ENCODE results near the gene MMP12.
"Not testable (repeated sequence)": the region's sequence is repeated elsewhere in the genome, so short reads cannot be mapped to it uniquely, and the experiment has no call there.

MMP12 gene

GRCh38 chr11:102874852-102875251, at the start of gene MMP12:
MMP12 (minus strand) TSS chr11:102874982; CDS start chr11:102874937, 45 bp downstream.
- no peak for DNase-seq

GRCh38 chr11:102921587-102922220, 46.9 kb upstream of the MMP12 start:
- no peak for DNase-seq

- DNase-seq = peak; percentile 30
Observed at GRCh38 chr11:102920118-102920684, 45.4 kb upstream of the MMP12 start.

- no peak for DNase-seq
Observed at GRCh38 chr11:102915044-102915375, 40.2 kb upstream of the MMP12 start.

- peak; percentile 28 for DNase-seq
Observed at GRCh38 chr11:102914238-102915043, 39.7 kb upstream of the MMP12 start.

GRCh38 chr11:102912482-102912830, 37.7 kb upstream of the MMP12 start:
- no peak for DNase-seq

- DNase-seq = no peak
Observed at GRCh38 chr11:102911758-102912481, 37.1 kb upstream of the MMP12 start.

- not testable (repeated sequence) for DNase-seq
Observed at GRCh38 chr11:102905848-102906247, 31.1 kb upstream of the MMP12 start.

GRCh38 chr11:102903895-102904294, 29.1 kb upstream of the MMP12 start:
- DNase-seq = not testable (repeated sequence)

GRCh38 chr11:102900346-102900745, 25.6 kb upstream of the MMP12 start:
- DNase-seq = no peak

- DNase-seq = no peak
Observed at GRCh38 chr11:102891736-102892135, 17.0 kb upstream of the MMP12 start.

- DNase-seq = no peak
Observed at GRCh38 chr11:102886999-102887398, 12.2 kb upstream of the MMP12 start.

GRCh38 chr11:102883141-102883540, 8.4 kb upstream of the MMP12 start:
- DNase-seq = no peak

GRCh38 chr11:102882389-102883024, 7.7 kb upstream of the MMP12 start:
- DNase-seq = no peak

- DNase-seq = no peak
Observed at GRCh38 chr11:102879801-102880200, 5.0 kb upstream of the MMP12 start.

GRCh38 chr11:102878595-102878994, 3.8 kb upstream of the MMP12 start:
- no peak for DNase-seq

- DNase-seq = not testable (repeated sequence)
Observed at GRCh38 chr11:102869354-102869964, 5.3 kb downstream of the MMP12 start.

- DNase-seq = no peak
Observed at GRCh38 chr11:102868339-102868738, 6.4 kb downstream of the MMP12 start.

- DNase-seq = no peak
Observed at GRCh38 chr11:102864724-102865123, 10.1 kb downstream of the MMP12 start.

- DNase-seq = no peak
Observed at GRCh38 chr11:102853956-102854355, 20.8 kb downstream of the MMP12 start.

- no peak for DNase-seq
Observed at GRCh38 chr11:102853055-102853454, 21.7 kb downstream of the MMP12 start.

- DNase-seq = no peak
Observed at GRCh38 chr11:102850973-102851745, 23.6 kb downstream of the MMP12 start.
